Skeletal muscle tissue (tissue), 4 donors: ENCODE measurements around the gene EPS8L3. TPM values are rescaled to one million over a fixed set of nuclear protein-coding genes. Genes with fewer than 3 reads are reported as not detected.
A peak's percentile ranks its signal among the peaks of the same experiment; 100 is the strongest.
"Not testable (repeated sequence)": the region's sequence is repeated elsewhere in the genome, so short reads cannot be mapped to it uniquely, and the experiment has no call there.

Experiments
- H3K27ac ChIP-seq: one replicate; pipeline ENCODE4 v1.7.0; 2013; ENCODE audit warnings: mild to moderate bottlenecking, low read depth, low read length, inconsistent platforms
- H3K27me3 ChIP-seq, 3 donors: one replicate each; pipeline ENCODE4 v1.7.0; 2013; ENCODE audit warnings: low read length in 3 of 3; ENCODE audit not compliant: control insufficient read depth in 3 of 3, insufficient read depth in 3 of 3
- H3K36me3 ChIP-seq, 3 donors: one replicate each; pipeline ENCODE4 v1.7.0; 2013; ENCODE audit warnings: low read length in 3 of 3; ENCODE audit not compliant: control insufficient read depth in 3 of 3, insufficient read depth in 3 of 3
- H3K4me1 ChIP-seq, 3 donors: one replicate each; pipeline ENCODE4 v1.7.0; 2013; ENCODE audit warnings: low read length in 3 of 3, mild to moderate bottlenecking in 3 of 3; ENCODE audit not compliant: control insufficient read depth in 3 of 3, insufficient read depth in 3 of 3
- H3K4me3 ChIP-seq, 3 donors: one replicate each; pipeline ENCODE4 v1.7.0; 2013; ENCODE audit warnings: low read length in 3 of 3
- H3K9ac ChIP-seq, 3 donors: one replicate each; pipeline ENCODE4 v1.7.0; 2013; ENCODE audit warnings: low read length in 3 of 3, mild to moderate bottlenecking in 3 of 3, moderate library complexity in 2 of 3, low read depth in 1 of 3
- H3K9me3 ChIP-seq, 3 donors: one replicate each; pipeline ENCODE4 v1.7.0; 2013; ENCODE audit warnings: low read length in 3 of 3; ENCODE audit not compliant: control insufficient read depth in 3 of 3
- total RNA-seq: library from RNA; depleted of rRNA; stranded (reverse); fragments of >200 nt; gene quantifications from one replicate; pipeline ENCODE4 v1.2.3, GENCODE V29; 2014
- donor health status: Osteomylitis.

EPS8L3 gene
- total RNA-seq, 1 donor from 2014 or later = not detected

- Histone ChIP-seq H3K36me3 (no peaks in the 10 kb centered on the region), H3K27ac (no peak overlapping the region), H3K27me3 (no peaks in the 10 kb centered on the region), H3K4me1 (peaks cover 10 to 17% (median 15%) of the 10 kb centered on the region in 3 donors), H3K9me3 (no peaks in the 10 kb centered on the region), H3K9ac (no peak overlapping the region), H3K4me3 (no peak overlapping the region)
These were observed 9.0 kb upstream of the EPS8L3 start for GRCh38 chr1:109772658-109773202.

- Histone ChIP-seq H3K4me3 (no peak overlapping the region), H3K9me3 (no peaks in the 10 kb centered on the region), H3K27me3 (no peaks in the 10 kb centered on the region), H3K9ac (peak overlapping the region in 1 of 3 donors; percentile 17), H3K27ac (no peak overlapping the region), H3K36me3 (no peaks in the 10 kb centered on the region), H3K4me1 (peaks cover 7 to 14% (median 10%) of the 10 kb centered on the region in 3 donors)
These were observed 8.3 kb upstream of the EPS8L3 start for GRCh38 chr1:109771712-109772657.

GRCh38 chr1:109770331-109771095, 6.8 kb upstream of the EPS8L3 start:
- H3K4me3 ChIP-seq = no peak overlapping the region
- no peak overlapping the region for H3K27ac ChIP-seq
- no peak overlapping the region for H3K9ac ChIP-seq
- no peaks in the 10 kb centered on the region for H3K27me3 ChIP-seq
- no peaks in the 10 kb centered on the region for H3K36me3 ChIP-seq
- H3K4me1 ChIP-seq = peaks cover 4 to 13% (median 8%) of the 10 kb centered on the region in 3 donors
- H3K9me3 ChIP-seq = no peaks in the 10 kb centered on the region

- H3K36me3 ChIP-seq = no peaks in the 10 kb centered on the region
- no peak overlapping the region for H3K9ac ChIP-seq
- H3K4me3 ChIP-seq = no peak overlapping the region
- H3K27ac ChIP-seq = no peak overlapping the region
- no peaks in the 10 kb centered on the region for H3K27me3 ChIP-seq
- peaks cover 4 to 13% (median 8%) of the 10 kb centered on the region in 3 donors for H3K4me1 ChIP-seq
- no peaks in the 10 kb centered on the region for H3K9me3 ChIP-seq
These were observed 5.8 kb upstream of the EPS8L3 start for GRCh38 chr1:109769330-109770078.

- peaks cover 2 to 13% (median 3%) of the 10 kb centered on the region in 3 donors for H3K4me1 ChIP-seq
- no peak overlapping the region for H3K4me3 ChIP-seq
- no peaks in the 10 kb centered on the region for H3K9me3 ChIP-seq
- H3K27me3 ChIP-seq = no peaks in the 10 kb centered on the region
- H3K9ac ChIP-seq = no peak overlapping the region
- no peaks in the 10 kb centered on the region for H3K36me3 ChIP-seq
- H3K27ac ChIP-seq = no peak overlapping the region
These were observed 5.1 kb upstream of the EPS8L3 start for GRCh38 chr1:109768820-109769219.

- H3K27me3 ChIP-seq = no peaks in the 10 kb centered on the region
- H3K27ac ChIP-seq = no peak overlapping the region
- no peaks in the 10 kb centered on the region for H3K9me3 ChIP-seq
- no peaks in the 10 kb centered on the region for H3K36me3 ChIP-seq
- peaks cover 0 to 16% (median 2%) of the 10 kb centered on the region in 3 donors for H3K4me1 ChIP-seq
- H3K9ac ChIP-seq = no peak overlapping the region
- no peak overlapping the region for H3K4me3 ChIP-seq
These were observed 4.6 kb upstream of the EPS8L3 start for GRCh38 chr1:109768335-109768650.

GRCh38 chr1:109767637-109768334, 4.1 kb upstream of the EPS8L3 start:
- Histone ChIP-seq H3K9me3 (no peaks in the 10 kb centered on the region), H3K4me1 (peaks cover 0 to 12% (median 1%) of the 10 kb centered on the region in 3 donors), H3K4me3 (no peak overlapping the region), H3K9ac (no peak overlapping the region), H3K27ac (no peak overlapping the region), H3K36me3 (no peaks in the 10 kb centered on the region), H3K27me3 (no peaks in the 10 kb centered on the region)

- not testable (repeated sequence) for H3K36me3 ChIP-seq, H3K9ac ChIP-seq, H3K4me3 ChIP-seq, H3K27ac ChIP-seq, H3K9me3 ChIP-seq, H3K27me3 ChIP-seq
- peaks cover 0 to 11% (median 0%) of the 10 kb centered on the region in 3 donors for H3K4me1 ChIP-seq
These were observed 3.4 kb upstream of the EPS8L3 start for GRCh38 chr1:109766991-109767636.
